GM20431 (cell line): ENCODE data around the gene GALNT17.

Experiments used
- in situ Hi-C: fragments of 300-500 bp; cut with MseI, MboI; formaldehyde crosslinking; loops from one replicate; pipeline ENCODE4 v1.15.0; 2020; ENCODE audit warnings: low sequenced_read_pairs; ENCODE audit not compliant: unreplicated experiment

Gene GALNT17

DNA sequence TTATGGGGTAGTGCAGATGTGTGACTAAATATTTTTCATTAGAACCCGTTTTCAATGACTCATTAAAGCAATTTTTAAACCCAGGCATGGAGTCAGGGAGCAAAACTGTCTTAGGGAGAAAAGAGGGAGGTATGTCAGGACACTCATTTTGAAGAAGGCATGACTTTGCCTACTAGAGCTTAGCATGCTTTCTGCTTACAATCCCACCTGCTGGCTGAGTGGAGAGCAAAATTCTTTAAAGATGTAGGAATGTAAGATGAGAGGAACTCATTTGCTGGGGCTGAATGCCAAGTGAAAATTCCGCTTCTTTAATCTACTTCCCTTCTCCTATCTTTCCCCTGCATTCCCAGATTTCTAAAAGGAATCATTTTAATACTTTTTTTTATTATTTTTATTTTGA is 232.6 kb downstream of the GALNT17 start:
- in situ Hi-C loops: no loop called here

DNA sequence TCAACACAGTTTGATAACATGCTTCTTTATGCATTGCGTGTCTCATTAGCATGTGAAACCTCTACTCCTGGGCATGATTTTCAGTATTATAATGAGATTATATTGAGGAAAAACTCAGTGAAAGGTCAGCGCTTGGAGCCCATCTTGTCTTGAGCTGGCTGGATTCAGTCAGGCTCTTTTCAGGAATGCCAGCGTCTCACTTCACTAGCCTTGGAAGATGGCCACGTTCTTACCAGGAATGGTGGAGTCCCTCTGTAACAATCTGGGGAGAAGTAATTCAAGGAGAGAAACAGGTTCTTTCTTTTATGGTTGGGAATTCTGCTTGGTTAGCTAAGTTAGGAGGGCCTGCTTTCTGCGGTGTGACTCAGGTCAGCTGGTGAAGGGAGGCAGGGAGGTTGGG is 241.0 kb downstream of the GALNT17 start:
- in situ Hi-C loops: no loop called here

DNA sequence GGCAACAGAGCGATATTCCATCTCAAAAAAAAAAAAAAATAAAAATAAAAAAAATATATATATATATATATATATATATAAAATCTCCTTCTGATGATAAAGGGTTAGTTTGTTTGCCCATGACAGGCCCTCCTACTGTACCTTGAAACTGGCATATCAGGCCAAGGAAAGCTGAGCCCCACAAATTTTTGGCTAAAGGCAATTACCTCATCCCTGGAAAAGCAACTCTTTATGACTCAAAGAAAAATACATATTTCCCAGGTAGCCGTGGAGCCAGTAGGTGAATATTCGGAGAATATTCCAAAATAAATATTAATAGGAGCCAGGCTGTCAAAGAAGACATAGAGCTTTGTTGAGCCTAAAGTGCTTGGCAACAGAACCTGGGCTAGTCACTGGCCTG is 245.1 kb downstream of the GALNT17 start:
- in situ Hi-C loops: no loop called here

DNA sequence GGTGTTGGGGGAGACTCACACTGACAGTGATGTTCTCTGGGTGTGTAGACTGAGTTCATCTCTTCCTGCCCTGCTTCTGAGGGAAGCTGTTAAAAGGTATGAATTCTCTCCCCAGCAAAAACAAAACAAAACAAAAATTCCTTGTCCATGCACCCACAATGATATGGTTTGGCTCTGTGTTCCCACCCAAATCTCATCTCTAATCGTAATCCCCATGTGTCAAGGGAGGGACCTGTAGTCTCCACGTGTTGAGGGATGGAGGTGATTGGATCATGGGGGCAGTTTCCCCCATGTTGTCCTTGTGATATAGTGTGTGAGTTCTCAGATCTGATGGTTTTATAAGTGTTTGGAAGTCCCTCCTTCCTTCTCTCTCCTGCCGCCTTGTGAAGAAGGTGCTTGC is 245.5 kb downstream of the GALNT17 start:
- in situ Hi-C loops: no loop called here

DNA sequence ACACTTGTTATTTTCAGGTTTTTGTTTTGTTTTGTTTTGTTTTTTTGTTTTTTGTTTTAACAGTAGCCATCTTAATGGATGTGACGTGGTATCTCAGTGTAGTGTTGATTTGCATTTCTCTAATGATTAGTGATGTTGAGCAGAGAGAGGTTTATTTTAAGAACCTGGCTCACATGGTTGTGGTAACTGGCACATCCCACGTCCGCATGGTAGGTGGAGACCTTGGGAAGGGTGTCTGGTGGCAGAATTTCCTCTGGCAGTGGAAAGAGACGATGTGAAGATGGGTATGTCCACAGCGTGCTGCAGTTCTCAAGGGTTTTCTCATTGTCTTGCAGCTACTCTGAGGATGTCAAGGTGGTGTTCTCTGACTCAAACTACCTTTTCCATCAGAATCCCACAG is 252.2 kb downstream of the GALNT17 start:
- in situ Hi-C loops: no loop called here

DNA sequence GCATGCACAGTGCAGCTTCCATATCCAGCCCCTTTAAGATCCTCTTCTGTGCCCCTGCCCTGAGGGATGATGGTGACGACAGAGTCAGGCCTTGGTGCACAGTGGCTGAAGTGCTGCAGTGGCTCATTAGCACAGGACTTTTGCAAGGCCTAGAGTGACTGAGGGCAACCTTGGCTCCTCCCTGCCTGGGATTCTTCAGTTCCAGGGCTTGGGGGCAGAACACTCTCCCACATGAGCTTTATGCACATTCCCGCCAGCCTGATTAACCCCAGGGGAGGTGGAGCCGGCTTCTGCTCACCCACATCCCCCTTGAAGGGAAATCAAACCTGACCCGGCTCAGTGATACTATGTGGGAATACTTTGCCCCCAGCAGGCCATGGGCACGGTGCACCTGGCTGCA is 253.4 kb downstream of the GALNT17 start:
- in situ Hi-C loops: no loop called here

DNA sequence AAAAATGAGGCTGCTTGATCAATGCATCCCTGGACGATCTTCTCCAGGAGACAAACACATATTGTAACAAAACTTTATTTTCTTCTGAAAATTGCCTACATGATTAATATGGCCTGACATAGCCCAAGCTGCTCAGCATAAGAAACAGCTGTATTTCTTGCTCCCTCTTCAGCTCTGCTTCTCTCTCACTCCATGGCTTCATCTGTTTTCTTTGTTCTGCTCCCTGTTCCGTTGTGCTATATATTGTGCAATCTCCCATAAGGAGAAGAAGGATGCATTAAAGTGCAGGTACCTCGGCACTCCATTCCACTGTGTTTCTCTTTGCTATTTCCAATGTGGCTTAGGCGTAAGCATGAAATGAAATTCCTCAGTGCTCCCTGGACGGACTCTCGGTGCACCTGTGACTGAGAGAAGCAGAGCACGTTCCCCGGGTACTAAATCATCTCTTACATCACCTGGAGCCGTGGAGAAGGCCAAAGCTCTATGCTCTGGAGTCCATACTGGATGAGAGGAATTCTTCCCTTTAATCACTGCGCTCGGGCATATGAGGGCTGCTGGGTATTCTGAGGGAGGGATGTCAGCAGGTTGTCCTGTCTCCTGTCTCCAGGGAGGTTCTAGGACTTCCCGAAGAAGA is 254.3 kb downstream of the GALNT17 start:
- in situ Hi-C loops: no loop called here

DNA sequence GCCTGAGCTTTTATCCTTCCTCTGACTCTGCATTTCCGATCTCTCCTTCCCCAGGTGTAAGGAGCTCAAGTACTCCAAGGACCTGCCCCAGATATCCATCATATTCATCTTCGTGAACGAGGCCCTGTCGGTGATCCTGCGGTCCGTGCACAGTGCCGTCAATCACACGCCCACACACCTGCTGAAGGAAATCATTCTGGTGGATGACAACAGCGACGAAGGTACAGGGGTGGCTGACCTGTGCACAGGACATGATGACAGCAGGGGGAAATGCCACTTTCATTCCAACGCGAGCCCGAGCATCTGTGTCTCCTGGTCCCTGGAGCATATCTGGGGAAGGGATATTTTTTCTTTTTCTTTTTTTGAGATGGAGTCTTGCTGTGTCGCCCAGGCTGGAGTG is 256.2 kb downstream of the GALNT17 start:
- in situ Hi-C loops: no loop called here

DNA sequence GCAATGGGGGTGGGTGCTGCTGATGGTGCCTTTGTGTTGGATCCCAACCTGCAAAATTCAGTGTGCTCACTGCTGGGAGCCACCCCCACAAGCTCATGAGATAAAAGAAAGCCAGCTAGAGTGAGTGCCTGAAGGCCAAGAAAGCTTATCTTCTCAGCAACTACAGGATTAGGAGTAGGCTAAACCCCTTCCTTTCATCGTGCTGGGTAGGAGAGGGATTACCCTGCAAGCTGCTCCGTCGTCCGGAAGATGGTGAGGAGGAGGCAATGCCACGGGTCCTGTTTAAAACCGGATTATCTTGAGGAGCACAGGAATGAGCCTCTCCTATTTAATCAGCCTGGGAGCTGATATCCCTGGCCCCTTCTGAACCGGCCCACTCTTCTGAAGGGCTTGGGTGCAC is 258.0 kb downstream of the GALNT17 start:
- in situ Hi-C loops: no loop called here

DNA sequence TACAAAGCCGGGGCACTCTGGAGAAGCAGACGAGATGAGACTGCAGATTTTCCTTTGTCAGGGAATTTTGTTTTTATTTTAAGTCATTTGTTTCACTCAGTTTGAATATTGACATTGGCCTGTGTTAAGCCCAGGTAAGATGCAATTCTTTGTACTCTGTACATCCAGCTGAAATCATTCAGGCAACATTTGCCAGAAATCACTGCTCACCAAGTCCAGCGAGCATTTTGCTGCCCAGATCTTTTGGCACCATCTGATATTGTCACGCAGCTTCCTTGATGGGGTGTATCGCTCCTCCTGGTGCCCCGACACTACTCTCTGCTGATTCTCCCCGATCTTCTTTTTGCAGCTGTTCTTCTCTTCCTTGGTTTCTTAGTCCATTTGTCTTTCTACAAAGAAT is 261.7 kb downstream of the GALNT17 start:
- in situ Hi-C loops: no loop called here

DNA sequence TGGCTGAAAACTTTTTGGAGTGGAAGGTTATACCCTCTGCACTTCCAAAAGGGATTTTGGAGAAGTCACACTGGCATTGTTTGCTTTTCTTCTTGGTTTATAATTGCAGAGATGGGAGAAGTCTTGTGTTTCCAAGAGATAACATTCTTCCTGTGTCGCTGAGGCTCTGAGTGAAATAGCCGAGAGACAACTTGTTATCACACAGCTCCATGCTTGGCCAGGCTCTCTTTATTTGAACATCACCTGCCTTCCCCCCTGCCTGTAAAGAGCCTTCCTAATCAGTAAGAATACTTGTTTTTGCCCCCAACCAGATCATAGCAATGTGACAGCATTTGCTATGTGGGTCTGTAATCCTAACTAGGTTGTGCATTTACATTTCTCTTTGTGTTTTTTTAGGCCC is 270.7 kb downstream of the GALNT17 start:
- in situ Hi-C loops: no loop called here

DNA sequence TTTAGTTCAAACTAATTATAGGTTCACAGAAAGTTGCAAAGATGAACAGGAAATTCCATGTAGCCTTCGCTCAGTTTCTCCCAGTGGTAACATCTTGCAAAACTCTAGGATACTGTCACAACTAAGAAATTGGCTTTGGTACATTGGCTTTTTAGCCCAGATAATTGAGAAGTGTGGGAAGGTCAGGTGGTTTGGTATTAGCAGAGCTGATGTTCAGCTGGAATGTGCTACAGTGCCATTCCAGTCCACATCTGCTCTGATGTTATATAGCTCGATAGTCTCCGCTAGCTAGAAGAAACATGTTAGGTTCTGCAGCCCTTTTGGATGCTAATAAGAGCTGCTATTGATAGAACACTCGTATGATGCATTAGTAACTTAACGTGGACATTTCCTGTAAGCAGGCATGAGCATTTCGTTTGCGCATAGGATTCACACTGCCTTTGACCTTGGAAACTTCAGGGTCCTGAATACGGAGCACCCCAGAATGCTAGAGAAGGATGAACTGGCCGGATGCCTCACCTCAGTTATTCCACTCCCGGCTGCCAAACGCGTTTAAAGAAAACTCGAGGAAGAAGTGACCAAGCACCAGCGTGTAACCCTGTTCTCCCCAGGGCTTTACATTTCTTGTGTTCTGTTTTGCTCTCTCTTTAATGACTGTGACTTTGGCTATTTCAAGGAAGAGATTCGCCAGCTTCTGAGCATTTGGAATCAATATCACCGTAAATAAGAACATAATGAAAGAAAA is 271.4 kb downstream of the GALNT17 start:
- in situ Hi-C loops: no loop called here

DNA sequence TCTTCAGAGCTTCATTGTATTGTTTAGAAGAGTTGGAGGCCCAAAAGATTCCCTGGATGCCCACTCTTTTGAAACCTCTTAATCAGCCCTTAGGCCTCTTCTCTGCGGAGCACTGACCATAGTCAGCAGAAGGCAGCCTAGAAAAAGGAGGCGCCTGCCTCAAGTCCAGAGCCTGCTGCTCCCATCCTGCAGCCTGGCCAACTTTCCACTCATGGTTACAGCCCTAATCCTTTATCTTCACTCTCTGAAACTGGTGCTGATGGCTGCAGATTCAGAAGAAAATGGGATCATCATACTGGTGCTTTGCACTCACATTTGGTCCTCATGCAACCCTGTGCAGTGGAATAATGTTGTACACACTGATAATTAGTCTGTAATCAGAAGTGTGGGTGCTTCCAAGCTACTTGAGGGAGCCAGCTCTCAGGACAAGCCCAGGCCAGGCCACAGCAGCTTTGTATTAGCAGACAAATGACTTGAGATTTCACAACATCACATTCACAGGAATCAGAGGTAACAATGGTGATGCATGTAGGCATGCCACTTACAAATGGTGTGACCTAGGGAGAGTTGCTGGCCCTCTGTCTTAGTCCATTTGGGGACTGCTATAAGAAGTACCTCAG is 272.9 kb downstream of the GALNT17 start:
- in situ Hi-C loops: no loop called here

DNA sequence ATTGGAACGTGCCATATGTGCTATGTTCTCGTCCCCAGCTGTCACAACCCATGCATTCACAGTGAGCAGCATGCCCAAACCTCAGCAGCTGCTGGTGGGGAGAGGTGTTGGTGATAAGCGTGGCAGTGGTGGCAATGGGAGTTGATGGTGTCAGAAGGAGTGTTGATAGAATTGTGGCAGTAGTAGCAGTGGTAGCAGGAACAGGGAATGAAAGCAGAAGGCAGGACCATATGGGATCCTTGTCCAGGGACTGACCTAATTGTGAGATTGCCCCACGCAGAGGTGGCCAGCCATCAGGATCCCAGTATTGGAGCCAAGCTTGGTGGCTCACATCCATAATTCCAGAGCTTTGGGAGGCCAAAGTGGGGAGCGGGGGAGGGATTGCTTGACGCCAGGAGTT is 276.3 kb downstream of the GALNT17 start:
- in situ Hi-C loops: no loop called here

DNA sequence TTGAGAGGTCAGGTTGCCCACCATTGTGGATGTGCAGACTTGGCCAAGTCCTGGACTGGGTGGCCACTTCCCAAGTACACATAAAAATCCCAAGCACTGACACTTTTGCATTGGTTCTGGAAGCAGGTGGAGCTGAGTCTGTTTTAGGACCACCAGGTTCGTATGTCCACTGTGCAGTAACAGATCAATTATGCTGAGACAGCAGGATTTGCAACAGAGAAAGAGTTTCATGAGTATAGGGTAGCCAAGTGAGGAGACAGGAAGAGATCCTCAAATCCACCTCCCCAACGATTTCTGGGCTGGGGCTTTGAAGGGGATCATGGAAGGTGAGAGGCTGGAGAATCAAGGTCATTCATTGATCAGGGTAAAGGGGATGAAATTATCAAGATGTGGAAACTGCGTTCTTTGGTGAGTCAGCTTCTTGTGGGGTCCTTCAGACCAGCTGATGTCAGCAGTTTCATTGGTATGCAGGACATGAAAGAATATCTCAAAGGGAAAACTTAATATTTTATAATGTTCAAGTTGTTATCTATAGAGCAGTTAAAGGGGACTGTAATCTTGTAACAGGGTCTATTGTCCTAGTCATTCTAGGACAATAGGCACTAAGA is 277.7 kb downstream of the GALNT17 start:
- in situ Hi-C loops: no loop called here

DNA sequence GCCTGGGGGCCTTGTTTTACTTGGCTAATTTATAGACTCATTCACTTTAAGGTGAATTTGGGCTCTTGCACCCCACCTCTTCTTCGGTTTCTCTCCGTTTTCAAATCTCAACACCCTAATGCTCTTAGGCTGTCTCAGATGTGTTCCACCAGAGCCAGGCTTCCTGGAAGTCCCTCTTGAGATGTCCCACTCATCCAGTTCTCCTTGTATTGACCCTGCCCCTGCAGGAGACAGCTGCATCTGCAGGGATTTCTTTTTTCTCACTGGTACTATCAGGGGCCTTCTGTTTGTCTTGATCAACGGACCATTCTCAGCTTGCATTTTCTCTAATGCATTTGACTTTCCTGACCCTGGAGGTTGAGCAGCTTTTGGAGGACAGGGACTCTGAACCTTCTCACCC is 279.5 kb downstream of the GALNT17 start:
- in situ Hi-C loops: no loop called here

DNA sequence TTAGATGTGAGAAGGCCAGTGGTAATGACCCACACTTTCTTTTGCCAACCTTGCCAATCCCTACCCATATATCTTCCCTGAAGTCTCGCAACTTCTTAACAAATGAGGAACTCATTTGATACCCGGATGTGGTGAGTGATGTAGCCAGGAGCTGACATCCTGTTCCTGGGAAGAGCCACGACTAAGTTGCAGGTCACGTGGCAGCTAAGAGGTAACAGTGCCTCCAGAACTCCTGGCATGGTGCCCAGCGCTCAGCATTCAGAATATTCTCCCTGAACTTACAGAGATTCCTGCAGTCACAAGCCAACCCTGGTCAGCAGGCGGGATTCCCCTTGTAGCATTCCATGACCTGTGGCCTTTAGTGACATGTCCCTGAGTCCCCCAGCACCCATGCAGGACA is 282.5 kb downstream of the GALNT17 start:
- in situ Hi-C loops: no loop called here

DNA sequence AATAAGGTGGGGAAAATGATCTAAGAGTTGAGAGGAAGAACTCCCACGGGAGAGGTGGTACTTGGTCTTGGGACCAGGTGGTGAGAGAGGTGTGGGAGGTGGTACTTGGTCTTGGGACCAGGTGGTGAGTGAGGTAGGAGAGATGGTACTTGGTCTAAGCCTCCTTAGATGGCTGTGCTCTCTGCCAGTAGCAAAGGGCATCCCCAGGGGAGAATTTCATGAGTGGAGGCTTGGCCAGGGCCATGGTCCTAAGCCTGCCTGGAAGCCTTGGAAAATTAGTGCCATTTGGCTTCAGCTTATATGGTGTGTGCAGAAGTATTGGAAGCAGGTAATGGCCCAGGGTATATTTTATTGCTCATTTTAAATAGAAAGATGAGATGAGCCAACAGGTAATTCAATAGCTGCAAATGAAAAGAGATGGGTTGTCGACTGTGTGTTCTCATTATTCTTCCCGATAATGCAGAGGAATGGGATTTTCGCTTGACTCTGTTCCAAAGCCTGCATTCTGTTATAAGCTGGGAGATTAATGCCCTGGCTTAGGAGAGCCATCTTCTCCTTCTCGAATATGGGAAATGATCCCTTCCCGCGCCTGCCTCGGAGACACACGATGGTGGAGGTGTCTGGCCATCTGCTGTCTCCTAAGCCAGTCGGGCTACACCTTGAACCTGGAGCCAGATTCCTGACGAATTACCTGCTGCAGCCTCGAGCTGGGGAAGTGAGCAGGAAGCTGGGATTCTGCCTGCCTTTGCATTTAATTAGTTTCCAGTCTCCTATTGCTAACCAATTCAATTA is 287.8 kb downstream of the GALNT17 start:
- in situ Hi-C loops: no loop called here

DNA sequence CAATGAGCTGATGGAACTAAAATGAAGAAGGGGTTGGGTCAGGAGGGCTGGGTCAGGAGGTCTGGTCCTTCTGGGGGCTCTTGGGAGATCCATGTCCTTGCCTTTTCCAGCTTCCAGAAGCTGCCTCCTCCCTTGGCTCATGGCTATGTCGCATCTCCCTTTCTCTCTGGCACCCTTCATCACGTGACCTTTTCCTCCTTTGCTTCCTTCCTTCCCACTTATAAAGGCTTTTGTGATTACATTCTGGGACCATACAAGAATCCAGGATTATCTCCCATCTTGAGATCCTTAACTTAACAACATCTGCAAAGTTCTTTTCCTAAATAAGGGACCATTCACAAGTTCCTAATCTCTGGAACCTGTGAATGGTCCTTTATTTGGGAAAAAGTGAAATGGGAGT is 290.2 kb downstream of the GALNT17 start:
- in situ Hi-C loops: no loop called here
